Nephron (organoid): ENCODE results near the gene CMTM4.

ENCODE experiments used
- H3K27ac Mint-ChIP-seq, 3 experiments: 2 replicates each; pipeline ENCODE4 v1.8.0; 2020; ENCODE audit warnings: mixed read lengths in 3 of 3, mild to moderate bottlenecking in 2 of 3, moderate library complexity in 1 of 3
- H3K27me3 Mint-ChIP-seq: 2 replicates; pipeline ENCODE4 v1.8.0; 2021; ENCODE audit warnings: low read depth, mild to moderate bottlenecking, moderate library complexity, mixed read lengths
- H3K36me3 Mint-ChIP-seq: 2 replicates; pipeline ENCODE4 v1.8.0; 2020; ENCODE audit warnings: low read depth, mixed read lengths
- H3K4me1 Mint-ChIP-seq: 2 replicates; pipeline ENCODE4 v1.8.0; 2020; ENCODE audit warnings: mixed read lengths
- H3K4me3 Mint-ChIP-seq, 3 experiments: 2 replicates each; pipeline ENCODE4 v1.8.0; 2020; ENCODE audit warnings: mild to moderate bottlenecking in 3 of 3, mixed read lengths in 3 of 3, moderate library complexity in 2 of 3
- H3K9me3 Mint-ChIP-seq: 2 replicates; pipeline ENCODE4 v1.8.0; 2020; ENCODE audit warnings: mixed read lengths
- TF ChIP-seq, protein P1 (sequence below), 3 experiments: fragments of 200-600 bp; sonication (generic); IDR thresholded peaks; one replicate each; pipeline ENCODE4 v1.5.0; 2021; ENCODE audit warnings: antibody characterized with exemption in 3 of 3; ENCODE audit not compliant: unreplicated experiment in 3 of 3

Gene CMTM4

GRCh38 chr16:66566051-66566901 is 130.3 kb downstream of the CMTM4 start, which contains the start of gene CMTM1:
TSS of gene CMTM1 (plus strand) at chr16:66566439. CDS start at chr16:66566514, 75 bp downstream.
- Mint-ChIP-seq H3K4me3 (no peak within 1 kb of the TSS), H3K27ac (peak within 1 kb of the TSS in 1 of 3 experiments; percentile 5), H3K36me3 (peaks cover 38% of the 10 kb centered on the region), H3K4me1 (no peaks in the 10 kb centered on the region), H3K9me3 (no peaks in the 10 kb centered on the region), H3K27me3 (peaks cover 4% of the 10 kb centered on the region)
- TF ChIP-seq, protein P1, sequence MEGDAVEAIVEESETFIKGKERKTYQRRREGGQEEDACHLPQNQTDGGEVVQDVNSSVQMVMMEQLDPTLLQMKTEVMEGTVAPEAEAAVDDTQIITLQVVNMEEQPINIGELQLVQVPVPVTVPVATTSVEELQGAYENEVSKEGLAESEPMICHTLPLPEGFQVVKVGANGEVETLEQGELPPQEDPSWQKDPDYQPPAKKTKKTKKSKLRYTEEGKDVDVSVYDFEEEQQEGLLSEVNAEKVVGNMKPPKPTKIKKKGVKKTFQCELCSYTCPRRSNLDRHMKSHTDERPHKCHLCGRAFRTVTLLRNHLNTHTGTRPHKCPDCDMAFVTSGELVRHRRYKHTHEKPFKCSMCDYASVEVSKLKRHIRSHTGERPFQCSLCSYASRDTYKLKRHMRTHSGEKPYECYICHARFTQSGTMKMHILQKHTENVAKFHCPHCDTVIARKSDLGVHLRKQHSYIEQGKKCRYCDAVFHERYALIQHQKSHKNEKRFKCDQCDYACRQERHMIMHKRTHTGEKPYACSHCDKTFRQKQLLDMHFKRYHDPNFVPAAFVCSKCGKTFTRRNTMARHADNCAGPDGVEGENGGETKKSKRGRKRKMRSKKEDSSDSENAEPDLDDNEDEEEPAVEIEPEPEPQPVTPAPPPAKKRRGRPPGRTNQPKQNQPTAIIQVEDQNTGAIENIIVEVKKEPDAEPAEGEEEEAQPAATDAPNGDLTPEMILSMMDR (IDR thresholded peaks at IDR 0.05; ENCODE audit: unreplicated experiment in 3 of 3): no peak
